Brain microvascular endothelial cell (primary cell): ENCODE measurements around the gene MTUS2.

Experiments used
- DNase-seq: peaks from one replicate; pipeline ENCODE4 v3.0.0-alpha.2; 2020
- H3K27ac ChIP-seq: fragments of 250-450 bp; sonication (Bioruptor Pico); 2 replicates; pipeline ENCODE4 v1.5.1; 2020; ENCODE audit warnings: mild to moderate bottlenecking, moderate library complexity
- H3K27me3 ChIP-seq: fragments of 250-450 bp; sonication (Bioruptor Pico); replicated peaks from 2 replicates; pipeline ENCODE4 v1.5.1; 2020; ENCODE audit warnings: mild to moderate bottlenecking
- H3K36me3 ChIP-seq: fragments of 250-450 bp; sonication (Bioruptor Pico); replicated peaks from 2 replicates; pipeline ENCODE4 v1.5.1; 2020; ENCODE audit warnings: mild to moderate bottlenecking
- H3K4me3 ChIP-seq: 2 replicates; pipeline ENCODE4 v1.5.1; 2011; ENCODE audit warnings: low read depth, mild to moderate bottlenecking, control low read depth, low read length, moderate library complexity
- in situ Hi-C: cut with HindIII; loops from 2 replicates; pipeline ENCODE4 v1.10.0; 2017; ENCODE audit warnings: low sequenced_read_pairs, low pct_ligation_motif_present
- TF ChIP-seq, protein P1 (sequence below): IDR thresholded peaks from 2 replicates; pipeline ENCODE4 v1.5.1; 2011; ENCODE audit warnings: low read depth, mild to moderate bottlenecking, moderate library complexity, low read length, control low read depth, inconsistent platforms; ENCODE audit errors: missing control alignments

Gene MTUS2

DNA sequence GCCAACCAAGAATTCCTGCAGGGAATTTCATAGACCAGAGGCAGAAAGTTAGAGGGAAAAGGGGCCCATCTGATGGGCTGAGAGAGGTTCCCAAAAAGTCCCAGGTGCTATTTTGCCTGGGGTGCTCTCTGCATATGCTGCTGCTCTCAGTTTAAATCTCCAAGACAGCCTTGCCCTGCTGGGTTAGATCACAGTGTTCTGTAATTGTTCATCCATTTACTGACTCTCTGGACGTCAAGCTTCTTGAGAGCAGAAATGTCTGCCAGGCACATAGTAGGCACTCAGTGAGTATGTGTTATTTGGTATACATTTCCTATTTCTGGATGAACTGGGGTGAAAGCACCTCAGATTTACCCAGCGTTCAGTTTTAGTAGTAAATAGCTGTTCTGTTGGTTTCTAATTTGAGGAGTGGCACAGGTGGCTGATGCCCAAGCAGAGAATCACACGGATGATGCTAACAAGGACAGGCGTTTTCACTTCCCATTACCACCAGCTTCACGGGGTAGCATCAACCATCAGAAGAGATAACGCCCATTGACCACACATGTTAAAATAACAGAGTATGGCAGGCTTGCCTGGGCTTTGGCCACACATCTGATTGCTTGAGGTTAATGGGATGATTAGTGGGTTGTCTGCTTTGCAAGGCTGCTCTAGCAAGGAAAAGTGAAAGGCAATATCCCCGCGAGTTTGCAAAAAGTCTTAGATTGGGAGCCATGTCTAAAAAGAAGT, 614.2 kb downstream of the MTUS2 start:
- no peaks in the 10 kb centered on the region for H3K36me3 ChIP-seq
- no peak overlapping the region for H3K27ac ChIP-seq
- in situ Hi-C loops = no loop called here
- H3K27me3 ChIP-seq = peaks cover 18% of the 10 kb centered on the region
- DNase-seq = no peak
- no peak overlapping the region for H3K4me3 ChIP-seq
- TF ChIP-seq, protein P1, sequence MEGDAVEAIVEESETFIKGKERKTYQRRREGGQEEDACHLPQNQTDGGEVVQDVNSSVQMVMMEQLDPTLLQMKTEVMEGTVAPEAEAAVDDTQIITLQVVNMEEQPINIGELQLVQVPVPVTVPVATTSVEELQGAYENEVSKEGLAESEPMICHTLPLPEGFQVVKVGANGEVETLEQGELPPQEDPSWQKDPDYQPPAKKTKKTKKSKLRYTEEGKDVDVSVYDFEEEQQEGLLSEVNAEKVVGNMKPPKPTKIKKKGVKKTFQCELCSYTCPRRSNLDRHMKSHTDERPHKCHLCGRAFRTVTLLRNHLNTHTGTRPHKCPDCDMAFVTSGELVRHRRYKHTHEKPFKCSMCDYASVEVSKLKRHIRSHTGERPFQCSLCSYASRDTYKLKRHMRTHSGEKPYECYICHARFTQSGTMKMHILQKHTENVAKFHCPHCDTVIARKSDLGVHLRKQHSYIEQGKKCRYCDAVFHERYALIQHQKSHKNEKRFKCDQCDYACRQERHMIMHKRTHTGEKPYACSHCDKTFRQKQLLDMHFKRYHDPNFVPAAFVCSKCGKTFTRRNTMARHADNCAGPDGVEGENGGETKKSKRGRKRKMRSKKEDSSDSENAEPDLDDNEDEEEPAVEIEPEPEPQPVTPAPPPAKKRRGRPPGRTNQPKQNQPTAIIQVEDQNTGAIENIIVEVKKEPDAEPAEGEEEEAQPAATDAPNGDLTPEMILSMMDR = no peak

DNA sequence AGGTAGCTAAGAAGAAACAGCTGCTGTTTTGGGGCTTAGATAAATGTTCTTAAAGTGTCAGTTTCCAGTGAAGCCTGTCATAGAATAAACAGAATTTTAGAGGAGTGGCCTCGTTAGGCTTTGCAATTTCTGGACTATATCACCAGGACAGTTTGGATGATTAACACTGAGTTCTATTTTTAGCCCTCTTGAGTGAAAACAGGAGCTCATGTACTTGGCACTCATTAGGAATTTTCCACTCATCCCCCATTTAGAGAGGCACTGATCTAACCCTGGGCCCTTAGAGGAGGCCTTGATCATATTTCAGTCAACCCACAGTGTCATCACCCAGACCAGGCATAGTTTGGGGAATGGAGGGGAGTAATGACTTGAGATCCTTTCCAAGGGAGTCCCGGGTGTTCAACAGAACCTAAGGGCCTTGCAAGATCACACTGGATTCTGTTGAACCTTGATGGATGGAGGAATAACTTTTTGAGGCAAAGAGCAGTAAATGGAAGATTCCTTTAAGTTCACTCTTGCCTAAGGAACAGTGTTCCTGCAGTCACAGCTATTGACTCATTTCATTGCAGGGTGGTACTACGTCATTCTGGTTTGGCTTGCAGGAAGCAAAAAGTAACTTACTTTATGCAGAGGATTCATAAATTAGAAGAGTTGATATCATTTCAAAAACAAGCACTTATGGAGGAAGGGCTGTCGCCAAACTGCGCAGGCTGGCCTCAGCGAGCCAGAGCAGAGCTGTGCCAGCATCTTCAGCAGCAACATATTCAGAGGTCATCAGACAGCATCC, 615.2 kb downstream of the MTUS2 start:
- Histone ChIP-seq H3K27ac (peak overlapping the region; percentile 67), H3K4me3 (no peak overlapping the region), H3K36me3 (no peaks in the 10 kb centered on the region), H3K27me3 (peaks cover 8% of the 10 kb centered on the region)
- TF ChIP-seq, protein P1 = no peak
- in situ Hi-C loops = no loop called here
- DNase-seq = peak; percentile 66

DNA sequence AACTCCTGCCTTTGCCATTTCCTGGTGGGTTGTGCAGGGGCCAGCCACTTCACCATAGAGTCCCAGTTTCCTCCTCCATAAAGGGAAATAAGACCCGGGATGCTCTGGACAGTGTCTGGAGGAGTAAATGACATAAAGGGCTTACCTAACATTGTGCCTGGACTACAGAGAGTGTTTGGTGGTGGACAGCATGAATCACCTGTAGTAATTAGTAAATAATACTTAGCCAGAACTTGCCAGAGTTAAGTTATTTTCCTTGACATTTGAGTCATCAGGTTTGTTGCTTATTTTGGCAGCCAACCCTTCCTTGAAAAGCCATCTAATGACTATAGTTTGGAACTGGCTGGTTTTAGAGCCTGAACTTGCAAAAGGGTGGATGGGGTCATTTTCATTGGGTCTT, 616.2 kb downstream of the MTUS2 start:
- in situ Hi-C loops = no loop called here
- no peak overlapping the region for H3K4me3 ChIP-seq
- peaks cover 7% of the 10 kb centered on the region for H3K27me3 ChIP-seq
- DNase-seq = peak; percentile 52
- TF ChIP-seq, protein P1 = no peak
- H3K27ac ChIP-seq = no peak overlapping the region
- H3K36me3 ChIP-seq = no peaks in the 10 kb centered on the region

DNA sequence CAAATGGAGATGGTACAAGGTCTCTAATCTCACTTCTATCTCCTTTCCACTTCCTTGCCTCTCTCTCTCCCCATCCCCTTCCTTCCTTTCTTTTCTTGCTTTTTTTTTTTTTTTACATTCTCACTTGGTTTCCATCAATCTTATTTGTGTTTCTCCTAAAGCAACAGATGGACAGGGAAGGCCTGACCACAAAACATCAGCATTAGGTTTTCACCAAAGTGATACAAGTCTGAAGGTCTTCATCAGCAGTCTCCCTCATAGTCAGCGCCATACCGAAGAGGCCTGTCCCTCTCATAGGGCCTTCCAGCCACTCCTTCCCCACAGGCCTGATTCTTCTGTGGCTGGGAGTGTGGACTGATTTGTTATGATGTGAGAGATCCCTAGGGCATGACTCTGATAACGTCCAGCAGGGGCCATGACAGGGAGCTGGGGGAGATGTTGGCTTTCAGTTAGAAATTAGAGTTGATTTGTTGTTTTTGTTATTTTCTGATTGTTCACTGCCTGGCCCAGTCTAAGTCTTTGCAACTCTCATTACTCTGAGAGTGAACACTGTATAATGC, 616.7 kb downstream of the MTUS2 start:
- TF ChIP-seq, protein P1 = no peak

DNA sequence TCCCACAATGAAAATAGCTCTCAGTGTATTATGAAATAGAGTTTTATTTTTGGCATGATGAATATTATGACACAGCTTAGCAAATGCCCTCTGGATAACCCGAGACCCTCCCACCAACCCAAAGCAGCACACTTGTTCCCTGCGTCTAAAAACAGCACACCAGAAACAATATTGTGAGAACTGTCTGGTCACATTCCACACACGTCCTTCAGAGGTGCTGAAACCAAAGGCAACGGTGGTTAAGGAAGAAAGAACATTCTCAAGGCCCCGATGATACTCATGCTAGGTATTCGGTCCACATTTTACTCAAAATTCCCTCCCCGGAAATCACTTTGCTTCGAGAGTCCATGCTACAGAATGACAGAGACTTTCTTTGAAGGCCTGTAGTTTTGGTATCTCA, 618.6 kb downstream of the MTUS2 start:
- DNase-seq = peak; percentile 46

More for the DNA sequence above, 616.7 kb downstream of the MTUS2 start:
- Histone ChIP-seq H3K36me3 (no peaks in the 10 kb centered on the region), H3K27me3 (peaks cover 4% of the 10 kb centered on the region), H3K27ac (no peak overlapping the region), H3K4me3 (no peak overlapping the region)
- in situ Hi-C loops = no loop called here
- DNase-seq = no peak

More for the DNA sequence above, 618.6 kb downstream of the MTUS2 start:
- in situ Hi-C loops = no loop called here
- no peaks in the 10 kb centered on the region for H3K36me3 ChIP-seq
- no peak overlapping the region for H3K27ac ChIP-seq
- TF ChIP-seq, protein P1 = no peak
- no peaks in the 10 kb centered on the region for H3K27me3 ChIP-seq
- no peak overlapping the region for H3K4me3 ChIP-seq
